Mesothelial cell of epicardium (in vitro differentiated cells): ENCODE data around the gene UBE2D1. TPM values are rescaled to one million over a fixed set of nuclear protein-coding genes. Genes with fewer than 3 reads are reported as not detected.
A peak's percentile ranks its signal among the peaks of the same experiment; 100 is the strongest.

ENCODE experiments used
- DNase-seq, 2 experiments: peaks; one replicate each; pipeline ENCODE4 v3.0.0; 2021; ENCODE audit warnings: low spot score in 2 of 2; ENCODE audit not compliant: unreplicated experiment in 2 of 2
- H3K27ac Mint-ChIP-seq: 2 replicates; pipeline ENCODE4 v1.8.0; 2021; ENCODE audit warnings: mixed read lengths
- H3K27me3 Mint-ChIP-seq: 2 replicates; pipeline ENCODE4 v1.8.0; 2021; ENCODE audit warnings: low read depth, mixed read lengths
- H3K36me3 Mint-ChIP-seq: 2 replicates; pipeline ENCODE4 v1.8.0; 2021; ENCODE audit warnings: mixed read lengths
- H3K4me1 Mint-ChIP-seq: 2 replicates; pipeline ENCODE4 v1.8.0; 2021; ENCODE audit warnings: mixed read lengths
- H3K4me3 Mint-ChIP-seq: 2 replicates; pipeline ENCODE4 v1.8.0; 2021; ENCODE audit warnings: mild to moderate bottlenecking, moderate library complexity, mixed read lengths
- H3K9me3 Mint-ChIP-seq: 2 replicates; pipeline ENCODE4 v1.8.0; 2021; ENCODE audit warnings: mixed read lengths
- CTCF ChIP-seq: fragments of 200-600 bp; sonication (generic); IDR thresholded peaks from one replicate; pipeline ENCODE4 v1.5.0; 2021; ENCODE audit warnings: antibody characterized with exemption; ENCODE audit not compliant: unreplicated experiment
- total RNA-seq: library from RNA; stranded (reverse); gene quantifications from 3 replicates; pipeline ENCODE4 v1.2.1, GENCODE V29; 2021

Gene UBE2D1
- total RNA-seq: 21.5 to 24.7 TPM (median 22.5 TPM) in 3 replicates

- TF ChIP-seq CTCF: no peak
- DNase-seq: peak; percentile 67 to 85
- Mint-ChIP-seq H3K9me3 (no peaks in the 10 kb centered on the region), H3K27ac (peak within 1 kb of the TSS; percentile 83), H3K4me1 (peaks cover 20% of the 10 kb centered on the region), H3K4me3 (peak within 1 kb of the TSS; percentile 90), H3K27me3 (peaks cover 7% of the 10 kb centered on the region), H3K36me3 (peaks cover 2% of the 10 kb centered on the region)
Measured at GRCh38 chr10:58334817-58335305, at the start of gene UBE2D1. UBE2D1 (plus strand) TSS chr10:58335006; CDS start chr10:58335202, 196 bp downstream.

- H3K4me1 Mint-ChIP-seq: peaks cover 3% of the 10 kb centered on the region
- no peaks in the 10 kb centered on the region for H3K9me3 Mint-ChIP-seq
- no peak overlapping the region for H3K27ac Mint-ChIP-seq
- H3K27me3 Mint-ChIP-seq: no peaks in the 10 kb centered on the region
- no peak overlapping the region for H3K4me3 Mint-ChIP-seq
- DNase-seq: no peak
- peaks cover 2% of the 10 kb centered on the region for H3K36me3 Mint-ChIP-seq
- TF ChIP-seq CTCF: peak; percentile 59
Measured at GRCh38 chr10:58291538-58292174, 43.1 kb upstream of the UBE2D1 start.

GRCh38 chr10:58293989-58294388 lies 40.8 kb upstream of the UBE2D1 start:
- no peaks in the 10 kb centered on the region for H3K9me3 Mint-ChIP-seq
- H3K27me3 Mint-ChIP-seq: no peaks in the 10 kb centered on the region
- no peak overlapping the region for H3K27ac Mint-ChIP-seq
- H3K4me3 Mint-ChIP-seq: no peak overlapping the region
- H3K4me1 Mint-ChIP-seq: peaks cover 3% of the 10 kb centered on the region
- DNase-seq: no peak
- no peak for TF ChIP-seq CTCF
- peaks cover 2% of the 10 kb centered on the region for H3K36me3 Mint-ChIP-seq

GRCh38 chr10:58299580-58299979 lies 35.2 kb upstream of the UBE2D1 start:
- DNase-seq: peak in 1 of 2 experiments; percentile 60
- peak overlapping the region; percentile 54 for H3K27ac Mint-ChIP-seq
- no peaks in the 10 kb centered on the region for H3K9me3 Mint-ChIP-seq
- peak; percentile 86 for TF ChIP-seq CTCF
- H3K36me3 Mint-ChIP-seq: no peaks in the 10 kb centered on the region
- peaks cover 2% of the 10 kb centered on the region for H3K27me3 Mint-ChIP-seq
- H3K4me1 Mint-ChIP-seq: peaks cover 8% of the 10 kb centered on the region
- no peak overlapping the region for H3K4me3 Mint-ChIP-seq

GRCh38 chr10:58300676-58301075 lies 34.1 kb upstream of the UBE2D1 start:
- Mint-ChIP-seq H3K27ac (no peak overlapping the region), H3K9me3 (no peaks in the 10 kb centered on the region), H3K4me1 (peaks cover 8% of the 10 kb centered on the region), H3K27me3 (peaks cover 2% of the 10 kb centered on the region), H3K36me3 (no peaks in the 10 kb centered on the region), H3K4me3 (no peak overlapping the region)
- TF ChIP-seq CTCF: no peak
- DNase-seq: no peak
